Daoy (cell line): ENCODE measurements around the gene IFNA17. TPM values are rescaled to one million over a fixed set of nuclear protein-coding genes. Genes with fewer than 3 reads are reported as not detected.
"Not testable (repeated sequence)": the region's sequence is repeated elsewhere in the genome, so short reads cannot be mapped to it uniquely, and the experiment has no call there.

Experiments used
- DNase-seq: peaks from one replicate; pipeline ENCODE4 v3.0.0-alpha.2; 2015; ENCODE audit warnings: low read depth
- total RNA-seq: library from RNA; depleted of rRNA; stranded (reverse); fragments of >200 nt; shearing (Covaris generic); gene quantifications from 2 replicates; pipeline ENCODE4 v1.2.3, GENCODE V29; 2014; rRNA removed

IFNA17 gene
- total RNA-seq, 1 experiment from 2014 or later, result not detected

GRCh38 chr9:21210782-21211181, 17.2 kb downstream of the IFNA17 start:
- not testable (repeated sequence) for DNase-seq

GRCh38 chr9:21210311-21210710, 17.7 kb downstream of the IFNA17 start:
- no peak for DNase-seq

- not testable (repeated sequence) for DNase-seq
Observed at GRCh38 chr9:21207043-21207442, 21.0 kb downstream of the IFNA17 start, which contains the start of gene IFNA10. IFNA10 (minus strand) TSS chr9:21207143; CDS start chr9:21207097, 46 bp downstream.

- DNase-seq, result no peak
Observed at GRCh38 chr9:21205204-21205603, 22.8 kb downstream of the IFNA17 start.

GRCh38 chr9:21202105-21202504, 25.9 kb downstream of the IFNA17 start, which contains the start of gene IFNA7:
IFNA7 (minus strand) TSS chr9:21202205; CDS start chr9:21202165, 40 bp downstream.
- DNase-seq, result not testable (repeated sequence)

GRCh38 chr9:21194867-21195776, 32.9 kb downstream of the IFNA17 start:
- DNase-seq, result not testable (repeated sequence)

GRCh38 chr9:21187487-21187886, 40.5 kb downstream of the IFNA17 start, which contains the start of gene IFNA4:
IFNA4 (minus strand) TSS chr9:21187587; CDS start chr9:21187531, 56 bp downstream.
- not testable (repeated sequence) for DNase-seq

GRCh38 chr9:21182810-21183736, 44.9 kb downstream of the IFNA17 start:
- not testable (repeated sequence) for DNase-seq

Other genes with a start within 250 kb of the IFNA17 start
- not detected in 2 replicates for gene HACD4, start 196.6 kb downstream of the IFNA17 start, total RNA-seq
- gene IFNB1, start 150.3 kb downstream of the IFNA17 start, total RNA-seq, result not detected in 2 replicates
- gene IFNW1, start 86.4 kb downstream of the IFNA17 start, total RNA-seq, result not detected in 2 replicates
- not detected in 2 replicates for gene IFNA21, start 61.6 kb downstream of the IFNA17 start, total RNA-seq
- gene IFNA4, start 40.6 kb downstream of the IFNA17 start, total RNA-seq, result not detected in 2 replicates
- not detected in 2 replicates for gene IFNA7, start 26.0 kb downstream of the IFNA17 start, total RNA-seq
- gene IFNA10, start 21.1 kb downstream of the IFNA17 start, total RNA-seq, result not detected in 2 replicates
- not detected in 2 replicates for gene IFNA16, start 10.9 kb downstream of the IFNA17 start, total RNA-seq
- gene IFNA14, start 11.8 kb upstream of the IFNA17 start, total RNA-seq, result not detected in 2 replicates
- gene IFNA5, start 77.1 kb upstream of the IFNA17 start, total RNA-seq, result not detected in 2 replicates
- gene KLHL9, start 107.2 kb upstream of the IFNA17 start, total RNA-seq, result not detected in 2 replicates
- not detected in 2 replicates for gene IFNA6, start 122.7 kb upstream of the IFNA17 start, total RNA-seq
- gene IFNA13, start 139.8 kb upstream of the IFNA17 start, total RNA-seq, result not detected in 2 replicates
- gene IFNA2, start 157.2 kb upstream of the IFNA17 start, total RNA-seq, result not detected in 2 replicates
- gene IFNA8, start 180.9 kb upstream of the IFNA17 start, total RNA-seq, result not detected in 2 replicates
- gene IFNA1, start 212.2 kb upstream of the IFNA17 start, total RNA-seq, result not detected in 2 replicates